Activated CD4-positive, alpha-beta T cell treated with anti-CD3 and anti-CD28 coated beads, Interleukin-2, amount 50 U/mL, for 24 hours (primary cell): ENCODE measurements around the gene MSRB3.
"Not testable (repeated sequence)": the region's sequence is repeated elsewhere in the genome, so short reads cannot be mapped to it uniquely, and the experiment has no call there.

Experiments used
- DNase-seq, 2 donors: peaks; one replicate each; pipeline ENCODE4 v3.0.0-alpha.2; 2020; ENCODE audit warnings: low read depth in 1 of 2, low spot score in 1 of 2

The MSRB3 gene

GRCh38 chr12:65454115-65454787 lies 175.8 kb downstream of the MSRB3 start:
- no peak for DNase-seq

- not testable (repeated sequence) for DNase-seq
Observed at GRCh38 chr12:65457341-65457740, 178.9 kb downstream of the MSRB3 start.

- no peak for DNase-seq
Observed at GRCh38 chr12:65458718-65459117, 180.2 kb downstream of the MSRB3 start.

- no peak for DNase-seq
Observed at GRCh38 chr12:65459545-65459944, 181.1 kb downstream of the MSRB3 start.

GRCh38 chr12:65460063-65460462 lies 181.6 kb downstream of the MSRB3 start:
- DNase-seq, result no peak

- no peak for DNase-seq
Observed at GRCh38 chr12:65461017-65461416, 182.5 kb downstream of the MSRB3 start.

GRCh38 chr12:65462484-65462883 lies 184.0 kb downstream of the MSRB3 start:
- no peak for DNase-seq

- DNase-seq, result no peak
Observed at GRCh38 chr12:65463082-65463481, 184.6 kb downstream of the MSRB3 start.

- DNase-seq, result no peak
Observed at GRCh38 chr12:65463611-65464010, 185.1 kb downstream of the MSRB3 start.

- no peak for DNase-seq
Observed at GRCh38 chr12:65464930-65465329, 186.4 kb downstream of the MSRB3 start.

- DNase-seq, result no peak
Observed at GRCh38 chr12:65465766-65466547, 187.5 kb downstream of the MSRB3 start.

- no peak for DNase-seq
Observed at GRCh38 chr12:65466911-65467310, 188.4 kb downstream of the MSRB3 start.

GRCh38 chr12:65470256-65470655 lies 191.8 kb downstream of the MSRB3 start:
- DNase-seq, result no peak

GRCh38 chr12:65472079-65472478 lies 193.6 kb downstream of the MSRB3 start:
- DNase-seq, result no peak

- DNase-seq, result no peak
Observed at GRCh38 chr12:65474831-65475230, 196.3 kb downstream of the MSRB3 start.

GRCh38 chr12:65477721-65478120 lies 199.2 kb downstream of the MSRB3 start:
- no peak for DNase-seq

- not testable (repeated sequence) for DNase-seq
Observed at GRCh38 chr12:65483891-65484516, 205.5 kb downstream of the MSRB3 start.

GRCh38 chr12:65488197-65488596 lies 209.7 kb downstream of the MSRB3 start:
- no peak for DNase-seq

- no peak for DNase-seq
Observed at GRCh38 chr12:65490250-65490649, 211.8 kb downstream of the MSRB3 start.

- no peak for DNase-seq
Observed at GRCh38 chr12:65492998-65493912, 214.8 kb downstream of the MSRB3 start.

GRCh38 chr12:65493913-65494245 lies 215.4 kb downstream of the MSRB3 start:
- no peak for DNase-seq
